ENCODE results near the gene RIPOR3. TPM values are rescaled to one million over a fixed set of nuclear protein-coding genes. Genes with fewer than 3 reads are reported as not detected.

RIPOR3 gene
- total RNA-seq, 1 donor from 2014 or later, result 8.1 TPM

DNA sequence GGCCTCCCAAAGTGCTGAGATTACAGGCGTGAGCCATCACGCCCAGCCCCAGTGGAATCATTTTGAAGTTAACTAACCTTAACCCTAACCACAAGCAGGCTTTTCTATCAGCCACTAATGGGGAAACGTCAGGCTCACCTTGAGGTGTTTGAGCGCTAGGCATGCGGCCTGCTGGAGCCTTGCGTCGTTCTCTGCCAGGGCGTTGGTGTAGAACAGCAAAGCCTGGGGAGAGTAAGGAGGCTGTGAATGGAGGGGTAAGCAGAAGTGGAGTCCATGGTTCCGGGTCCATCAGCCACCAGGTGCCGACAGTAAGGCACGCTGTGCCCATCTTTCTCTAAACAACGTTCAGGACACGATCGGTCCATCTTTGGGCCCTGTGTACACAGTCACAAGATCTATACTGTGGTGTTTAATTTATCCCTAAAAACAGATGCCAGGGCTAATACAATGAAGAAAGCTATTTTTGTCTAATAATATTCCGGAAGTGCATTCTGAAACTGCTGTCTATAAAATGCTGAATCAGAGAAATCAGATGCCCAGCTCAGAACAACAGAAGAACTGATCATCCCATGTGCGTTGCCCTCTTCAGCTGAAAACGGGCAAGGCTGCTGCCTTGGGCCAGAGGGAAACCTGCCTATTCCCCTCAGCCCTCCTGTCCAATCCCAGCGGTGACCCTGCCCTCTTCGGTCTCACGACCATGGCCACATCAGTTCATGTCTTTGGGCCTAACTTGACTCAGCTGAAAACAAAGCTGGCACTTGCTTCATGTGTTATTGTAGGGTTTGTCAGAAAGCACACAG is 101.6 kb downstream of the RIPOR3 start:
- DNase-seq, result peak; percentile 33
- intact Hi-C loops (cut with DNase I), result no loop called here
- no peak for ATAC-seq (ENCODE audit: poor library complexity)

DNA sequence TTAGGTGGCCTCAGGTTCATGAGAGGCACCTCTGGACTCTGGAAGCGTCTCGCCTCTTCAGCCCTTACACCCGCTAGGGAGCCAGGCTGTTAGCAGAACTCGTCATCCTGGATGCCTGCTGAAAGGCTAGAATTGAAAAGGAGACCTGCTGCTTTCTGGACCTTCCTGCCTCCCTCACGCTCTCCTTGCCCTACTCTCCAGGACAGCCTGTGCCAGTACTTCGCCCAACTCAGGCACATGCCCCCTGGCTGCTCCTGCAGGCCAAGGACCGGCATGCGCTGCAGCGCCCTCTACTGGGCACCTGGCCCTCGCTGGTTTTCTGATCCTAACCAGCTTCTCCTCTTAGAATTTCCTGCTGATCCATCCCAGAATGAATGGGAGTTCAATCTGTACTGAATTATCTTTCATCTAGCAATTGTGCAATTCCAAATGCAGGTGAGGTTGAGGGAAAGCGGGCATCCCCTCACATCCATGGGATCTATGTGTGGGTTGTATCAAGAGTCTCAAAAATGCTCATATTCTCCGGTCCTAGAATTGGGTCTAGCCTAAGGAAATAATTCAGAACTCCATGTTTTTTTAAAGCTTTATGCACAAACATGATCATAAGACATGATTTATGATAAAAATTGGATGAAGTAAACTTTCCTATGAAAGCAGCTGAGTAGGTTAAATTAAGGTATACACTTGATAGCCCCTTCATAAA is 103.2 kb downstream of the RIPOR3 start:
- ATAC-seq (ENCODE audit: poor library complexity) (peak; percentile 41), DNase-seq (peak; percentile 82)
- intact Hi-C loops (cut with DNase I), result no loop called here

DNA sequence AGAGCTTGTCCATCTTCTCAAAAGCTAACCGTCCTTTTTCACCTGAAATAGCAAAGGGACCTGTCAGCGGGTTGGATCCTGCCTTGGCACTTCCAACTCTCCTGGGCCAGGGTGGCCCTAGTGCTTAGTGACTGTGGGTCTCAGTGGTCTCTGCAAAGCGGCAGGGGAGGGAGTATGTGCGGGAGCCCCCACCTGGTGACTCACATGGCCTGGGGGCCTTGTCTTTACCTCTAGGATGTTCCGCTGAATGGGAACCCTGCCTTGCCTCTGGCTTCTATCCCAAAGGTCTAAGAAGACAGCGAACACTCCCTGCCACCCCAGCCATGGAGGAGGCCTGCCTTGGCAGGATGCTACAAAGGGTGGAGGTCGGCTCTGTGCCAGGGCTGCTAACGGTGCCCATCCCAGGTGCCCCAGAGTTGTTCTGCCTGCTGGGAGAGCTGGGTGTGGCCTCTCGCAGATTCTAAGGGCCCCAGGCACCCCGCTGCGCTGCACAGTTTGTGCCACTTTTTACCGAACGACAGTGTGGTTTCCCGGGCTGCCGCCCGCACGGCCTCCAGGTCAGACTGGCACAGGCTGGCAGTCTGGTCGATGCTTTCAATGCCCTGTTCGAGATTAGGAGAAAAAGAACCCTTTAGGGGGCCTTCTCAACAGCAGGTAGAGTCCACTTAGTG is 103.9 kb downstream of the RIPOR3 start:
- DNase-seq, result peak; percentile 35
- intact Hi-C loops (cut with DNase I), result no loop called here
- ATAC-seq (ENCODE audit: poor library complexity), result peak; percentile 16

DNA sequence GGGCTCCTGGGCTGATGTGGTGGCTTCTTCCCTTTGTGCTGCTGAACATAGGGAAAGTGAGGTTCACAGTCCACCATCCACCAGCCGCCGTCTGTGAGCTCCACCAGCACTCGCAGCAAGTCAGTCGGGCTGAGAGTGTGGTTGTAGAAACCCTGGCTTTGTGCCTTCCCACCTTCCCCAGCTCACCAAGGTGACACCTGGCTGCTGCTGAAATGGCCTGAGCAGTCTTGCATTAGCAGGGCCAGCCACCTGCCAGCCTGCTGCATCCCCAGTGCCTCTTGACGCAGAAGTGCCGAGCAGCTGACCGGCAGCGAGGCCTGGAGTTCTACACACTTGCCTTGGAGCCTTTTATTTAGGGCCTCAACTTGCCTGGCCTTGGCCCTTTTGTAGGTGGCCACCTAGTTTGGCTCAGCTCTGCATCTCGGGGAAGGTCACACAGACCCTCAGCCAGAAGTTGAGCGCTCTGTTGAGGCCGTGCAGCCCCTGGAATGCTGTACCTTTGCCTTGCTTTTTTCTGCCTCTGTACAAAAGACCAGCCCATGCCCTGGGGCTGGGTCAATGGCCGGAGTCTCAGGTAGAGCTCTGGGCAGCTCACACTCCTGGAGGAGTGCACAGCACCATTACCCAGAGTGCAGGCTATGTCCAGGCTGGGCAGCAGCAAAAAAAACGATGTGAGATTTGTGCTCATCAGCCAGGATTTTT is 104.7 kb downstream of the RIPOR3 start:
- peak; percentile 31 for DNase-seq
- intact Hi-C loops (cut with DNase I), result no loop called here
- no peak for ATAC-seq (ENCODE audit: poor library complexity)

DNA sequence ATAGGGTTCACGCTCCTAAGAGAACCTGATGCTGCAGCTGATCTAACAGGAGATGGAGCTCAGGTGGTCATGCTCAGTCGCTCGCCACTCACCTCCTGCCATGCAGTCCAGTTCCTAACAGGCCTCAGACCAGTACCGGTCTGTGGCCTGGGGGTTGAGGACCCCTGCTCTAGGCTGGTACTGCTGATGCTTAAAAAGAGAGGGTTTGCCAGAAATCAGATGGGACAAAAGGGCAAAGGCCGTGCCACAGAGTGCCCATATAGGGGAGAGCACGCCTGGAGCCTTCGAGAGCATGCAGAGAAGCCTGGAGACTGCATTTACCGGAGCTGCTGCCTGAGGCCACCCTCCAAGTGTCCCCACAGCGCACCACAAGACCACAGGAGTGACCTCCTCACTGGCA is 105.7 kb downstream of the RIPOR3 start:
- ATAC-seq (ENCODE audit: poor library complexity) (no peak), DNase-seq (peak; percentile 13)
- intact Hi-C loops (cut with DNase I), result no loop called here

DNA sequence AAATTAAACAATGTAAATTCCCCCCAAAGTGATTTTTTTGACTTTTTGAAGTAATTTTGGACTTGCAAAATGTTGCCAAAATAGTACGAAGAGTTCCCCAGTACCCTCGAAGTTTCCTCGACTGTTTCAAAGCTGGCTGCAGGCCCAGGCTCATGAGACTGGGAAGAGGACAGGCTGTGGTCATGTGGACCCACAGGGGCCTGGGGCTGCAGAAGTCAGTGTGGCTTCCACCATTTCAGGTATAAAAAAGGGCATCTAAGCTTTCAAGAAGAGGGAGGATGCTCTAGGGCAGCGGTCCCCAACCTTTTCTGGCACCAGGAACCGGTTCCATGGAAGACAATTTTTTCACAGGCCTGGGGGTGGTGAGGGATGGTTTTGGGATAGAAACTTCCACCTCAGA is 106.1 kb downstream of the RIPOR3 start:
- ATAC-seq (ENCODE audit: poor library complexity) (no peak), DNase-seq (peak; percentile 14)
- intact Hi-C loops (cut with DNase I), result no loop called here

DNA sequence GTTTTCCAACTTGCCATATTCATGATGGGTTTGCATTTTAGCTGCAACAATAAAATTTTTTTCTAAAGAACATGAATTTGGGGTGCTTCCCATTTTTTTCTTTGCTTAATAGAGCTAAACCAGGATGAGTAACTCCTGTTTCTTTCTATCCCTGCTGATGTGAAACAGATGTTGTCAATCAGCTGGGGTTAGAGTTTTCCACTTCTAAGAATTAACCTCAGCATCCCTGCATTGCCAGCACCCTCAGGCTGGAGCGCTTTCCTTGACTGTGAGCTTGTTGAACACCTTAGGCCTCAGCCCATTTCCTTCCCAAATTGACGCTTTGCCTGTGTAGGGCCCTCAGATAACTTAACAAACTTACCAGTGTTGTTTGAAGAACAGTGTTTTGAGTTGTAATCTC is 106.7 kb downstream of the RIPOR3 start:
- DNase-seq (peak; percentile 6), ATAC-seq (ENCODE audit: poor library complexity) (no peak)
- intact Hi-C loops (cut with DNase I), result no loop called here

DNA sequence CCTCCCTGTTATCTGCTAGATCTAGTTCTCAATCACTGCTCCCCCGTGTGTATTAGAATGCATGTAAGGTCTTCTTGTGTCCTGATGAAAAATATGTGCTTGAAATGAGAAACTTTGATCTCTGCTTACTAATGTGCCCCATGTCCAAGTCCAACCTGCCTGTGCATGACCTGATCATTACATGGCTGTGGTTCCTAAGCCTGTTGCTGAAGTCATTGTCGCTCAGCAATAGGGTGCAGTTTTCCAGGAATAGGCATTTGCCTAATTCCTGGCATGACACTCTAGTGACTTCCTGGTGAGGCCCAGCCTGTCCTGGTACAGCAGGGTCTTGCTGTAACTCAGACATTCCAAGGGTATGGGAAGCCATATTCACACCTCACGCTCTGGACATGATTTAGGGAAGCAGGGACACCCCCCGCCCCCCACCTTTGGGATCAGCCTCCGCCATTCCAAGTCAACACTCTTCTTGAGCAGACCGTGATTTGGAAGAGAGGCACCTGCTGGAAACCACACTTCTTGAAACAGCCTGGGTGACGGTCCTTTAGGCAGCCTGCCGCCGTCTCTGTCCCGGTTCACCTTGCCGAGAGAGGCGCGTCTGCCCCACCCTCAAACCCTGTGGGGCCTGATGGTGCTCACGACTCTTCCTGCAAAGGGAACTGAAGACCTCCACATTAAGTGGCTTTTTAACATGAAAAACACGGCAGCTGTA is 107.7 kb downstream of the RIPOR3 start:
- no peak for ATAC-seq (ENCODE audit: poor library complexity)
- intact Hi-C loops (cut with DNase I), result no loop called here
- peak; percentile 28 for DNase-seq

DNA sequence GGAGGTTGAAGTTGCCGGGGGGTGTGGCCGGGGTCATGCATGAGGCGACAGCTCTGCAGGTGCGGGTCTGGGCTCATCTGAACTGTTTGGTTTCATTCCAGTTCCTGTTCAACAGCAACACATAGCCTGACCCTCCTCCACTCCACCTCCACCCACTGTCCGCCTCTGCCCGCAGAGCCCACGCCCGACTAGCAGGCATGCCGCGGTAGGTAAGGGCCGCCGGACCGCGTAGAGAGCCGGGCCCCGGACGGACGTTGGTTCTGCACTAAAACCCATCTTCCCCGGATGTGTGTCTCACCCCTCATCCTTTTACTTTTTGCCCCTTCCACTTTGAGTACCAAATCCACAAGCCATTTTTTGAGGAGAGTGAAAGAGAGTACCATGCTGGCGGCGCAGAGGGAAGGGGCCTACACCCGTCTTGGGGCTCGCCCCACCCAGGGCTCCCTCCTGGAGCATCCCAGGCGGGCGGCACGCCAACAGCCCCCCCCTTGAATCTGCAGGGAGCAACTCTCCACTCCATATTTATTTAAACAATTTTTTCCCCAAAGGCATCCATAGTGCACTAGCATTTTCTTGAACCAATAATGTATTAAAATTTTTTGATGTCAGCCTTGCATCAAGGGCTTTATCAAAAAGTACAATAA is 108.6 kb downstream of the RIPOR3 start:
- no peak for ATAC-seq (ENCODE audit: poor library complexity)
- intact Hi-C loops (cut with DNase I), result no loop called here
- peak; percentile 40 for DNase-seq

DNA sequence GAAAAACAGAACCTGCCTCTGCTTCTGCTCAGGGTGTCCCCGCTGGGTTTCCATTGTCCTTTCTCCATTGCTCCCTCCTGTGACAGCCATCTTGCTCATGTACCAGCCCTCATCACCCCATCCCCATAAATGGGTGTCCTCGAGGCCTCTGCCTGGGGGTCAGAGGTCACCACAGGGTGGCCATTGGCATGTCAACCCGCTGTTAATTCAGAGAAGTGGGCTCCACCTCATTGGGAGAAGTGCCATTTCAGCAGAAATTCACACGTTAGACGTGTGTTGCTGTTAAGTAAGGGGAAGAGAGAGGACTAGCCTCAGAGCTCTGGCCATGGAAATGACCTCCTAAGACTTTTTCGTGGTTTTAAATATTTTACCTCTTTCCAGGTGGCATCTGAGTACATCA is 109.2 kb downstream of the RIPOR3 start:
- ATAC-seq (ENCODE audit: poor library complexity), result no peak
- intact Hi-C loops (cut with DNase I), result no loop called here
- peak; percentile 4 for DNase-seq

DNA sequence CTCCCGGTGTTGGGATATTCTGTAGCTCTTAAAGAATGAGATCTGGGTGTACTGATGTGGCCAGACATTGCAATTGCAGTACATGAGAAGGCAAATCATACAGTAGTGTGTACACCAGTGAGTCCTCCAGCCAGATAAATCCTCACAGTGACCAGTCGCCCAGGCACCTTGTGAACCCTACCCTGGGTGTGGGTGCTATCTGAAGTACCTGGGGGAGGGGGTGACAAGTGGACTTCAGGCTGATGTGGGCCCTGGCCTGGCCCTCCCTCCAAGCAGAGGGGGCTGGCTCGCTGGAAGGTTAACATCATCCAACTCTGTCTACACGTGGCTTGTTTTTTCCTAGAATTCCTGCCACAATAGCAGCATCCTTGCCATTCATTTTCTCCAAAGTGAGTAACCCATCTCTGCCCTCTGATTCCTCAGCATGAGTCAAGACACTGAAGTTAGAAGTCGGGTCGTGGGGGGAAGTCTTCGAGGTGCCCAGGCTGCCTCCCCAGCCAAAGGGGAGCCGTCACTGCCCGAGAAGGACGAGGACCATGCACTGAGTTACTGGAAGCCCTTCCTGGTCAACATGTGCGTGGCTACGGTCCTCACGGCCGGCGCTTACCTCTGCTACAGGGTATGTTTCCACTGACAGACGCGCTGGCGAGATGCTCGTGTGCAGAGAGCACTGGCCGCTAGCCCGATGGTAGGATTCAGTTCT is 110.3 kb downstream of the RIPOR3 start:
- intact Hi-C loops (cut with DNase I), result no loop called here
- DNase-seq, result no peak

DNA sequence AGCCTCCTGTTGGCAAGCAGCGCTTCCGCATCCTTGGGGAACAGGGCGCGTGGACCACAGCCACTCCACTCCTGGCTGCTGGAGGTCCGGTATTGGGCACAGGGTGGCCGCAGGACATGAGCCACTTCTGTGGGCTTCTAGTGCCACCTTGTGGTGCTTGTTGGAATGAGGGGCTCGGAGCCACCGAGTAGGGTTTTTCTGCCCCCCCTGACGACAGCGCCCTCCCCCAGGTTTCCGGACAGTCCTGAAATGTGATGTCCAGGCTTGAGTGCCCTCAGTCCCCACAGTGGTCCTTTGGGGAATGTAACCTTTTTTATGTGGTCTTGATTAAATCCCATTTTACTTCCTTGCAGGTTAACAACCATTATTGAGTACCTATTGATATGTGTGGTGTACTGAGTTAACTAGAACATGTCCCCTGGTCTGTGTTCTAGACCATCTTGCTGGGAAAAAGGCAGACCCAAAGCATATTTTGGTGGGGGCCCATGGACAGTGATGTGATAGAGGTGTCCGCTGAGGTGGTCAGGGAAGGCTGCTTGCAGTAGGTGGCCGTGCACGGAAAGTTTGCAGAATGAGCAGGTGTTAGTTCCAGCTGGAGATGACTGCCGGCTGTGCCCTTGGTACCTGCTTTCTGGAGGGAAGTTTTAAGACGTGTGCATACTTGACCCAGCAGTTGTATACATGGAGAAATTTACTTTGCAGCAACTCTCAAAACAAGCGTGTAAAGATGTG is 111.2 kb downstream of the RIPOR3 start:
- DNase-seq, result peak; percentile 81
- ATAC-seq (ENCODE audit: poor library complexity), result peak; percentile 55
- intact Hi-C loops (cut with DNase I), result no loop called here

More for the DNA sequence above, 110.3 kb downstream of the RIPOR3 start:
- ATAC-seq (ENCODE audit: poor library complexity), result no peak

DNA sequence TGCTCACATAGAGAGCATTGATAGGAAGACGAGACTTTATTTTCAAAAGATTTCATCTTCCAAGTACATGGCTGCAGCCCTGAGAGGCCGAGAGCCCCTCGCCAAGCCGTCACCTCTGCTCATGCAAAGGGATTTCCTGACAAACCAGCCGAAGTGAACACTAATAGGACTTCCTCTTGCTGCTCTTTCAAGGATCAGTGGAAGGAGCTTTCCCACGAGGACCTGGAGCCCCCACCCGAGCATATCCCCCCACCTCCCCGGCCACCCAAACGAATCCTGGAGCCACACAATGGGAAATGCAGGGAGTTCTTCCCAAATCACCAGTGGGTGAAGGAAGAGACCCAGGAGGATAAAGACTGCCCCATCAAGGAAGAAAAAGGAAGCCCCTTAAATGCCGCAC is 111.8 kb downstream of the RIPOR3 start:
- intact Hi-C loops (cut with DNase I), result loop anchor here (5.0 kb wide), 2 partner anchors 102 to 392 kb away; no protein-coding TSS in a partner anchor
- no peak for DNase-seq
- ATAC-seq (ENCODE audit: poor library complexity), result no peak

DNA sequence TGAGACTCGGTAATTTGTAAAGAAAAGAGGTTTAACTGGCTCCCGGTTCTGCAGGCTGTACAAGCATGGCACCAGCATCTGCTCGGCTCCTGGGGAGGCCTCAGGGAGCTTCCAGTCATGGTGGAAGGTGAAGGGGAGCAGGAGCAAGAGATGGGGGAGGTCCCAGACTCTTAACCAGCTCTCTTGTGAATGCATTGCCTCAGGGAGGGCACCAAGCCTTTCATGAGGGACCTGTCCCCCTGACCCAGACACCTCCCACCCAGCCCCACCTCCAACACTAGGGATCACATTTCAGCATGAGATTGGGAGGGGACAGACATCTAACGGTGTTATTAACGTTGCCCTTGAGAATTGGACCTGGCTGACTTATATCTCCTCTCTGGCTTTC is 112.6 kb downstream of the RIPOR3 start:
- intact Hi-C loops (cut with DNase I), result loop anchor here (5.0 kb wide), 2 partner anchors 101 to 391 kb away; no protein-coding TSS in a partner anchor

DNA sequence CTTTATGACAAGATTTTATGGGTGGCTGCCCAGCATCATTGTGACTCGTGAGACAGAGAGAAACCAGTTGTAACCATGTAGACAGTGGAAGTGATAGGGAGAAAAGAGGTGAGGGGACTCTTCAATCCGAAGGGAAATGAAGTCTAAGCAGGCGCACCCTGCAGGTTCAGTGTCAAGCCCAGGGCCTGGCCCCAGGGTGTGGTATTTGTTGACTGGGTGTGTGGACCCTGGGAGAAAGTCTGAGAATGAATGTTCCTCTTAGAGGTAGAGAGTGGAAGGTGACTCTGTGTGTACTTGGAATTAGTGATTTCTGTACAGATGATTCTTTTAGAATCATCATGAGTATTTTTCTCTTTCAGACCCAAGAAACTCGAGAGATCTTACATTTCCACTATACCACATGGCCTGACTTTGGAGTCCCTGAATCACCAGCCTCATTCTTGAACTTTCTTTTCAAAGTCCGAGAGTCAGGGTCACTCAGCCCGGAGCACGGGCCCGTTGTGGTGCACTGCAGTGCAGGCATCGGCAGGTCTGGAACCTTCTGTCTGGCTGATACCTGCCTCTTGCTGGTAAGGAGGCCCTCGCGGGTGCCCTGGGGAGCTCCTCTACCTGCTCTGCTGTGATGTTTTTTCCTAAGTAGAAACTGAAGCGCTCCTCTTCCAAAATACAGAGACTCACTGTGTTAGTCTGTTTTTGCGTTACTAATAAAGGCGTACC is 113.1 kb downstream of the RIPOR3 start:
- intact Hi-C loops (cut with DNase I), result loop anchor here (5.0 kb wide), 2 partner anchors 101 to 391 kb away; no protein-coding TSS in a partner anchor
- DNase-seq (no peak), ATAC-seq (ENCODE audit: poor library complexity) (no peak)

More for the DNA sequence above, 112.6 kb downstream of the RIPOR3 start:
- DNase-seq (no peak), ATAC-seq (ENCODE audit: poor library complexity) (no peak)
